Fibroblast of the aortic adventitia (primary cell): Measurements from ENCODE around the gene AFAP1. TPM values are rescaled to one million over a fixed set of nuclear protein-coding genes. Genes with fewer than 3 reads are reported as not detected.

Source experiments
- DNase-seq: peaks from one replicate; pipeline ENCODE4 v3.0.0-alpha.2; 2010; ENCODE audit warnings: low read depth
- H3K4me3 ChIP-seq: 2 replicates; pipeline ENCODE4 v1.5.1; 2011; ENCODE audit warnings: low read depth, mild to moderate bottlenecking, control low read depth, low read length, moderate library complexity
- CTCF ChIP-seq: IDR thresholded peaks from 2 replicates; pipeline ENCODE4 v1.5.1; 2011; ENCODE audit warnings: mild to moderate bottlenecking, low read length, control low read depth, inconsistent platforms; ENCODE audit not compliant: insufficient read depth
- total RNA-seq: library from RNA; depleted of rRNA; stranded (reverse); fragments of >200 nt; gene quantifications from 2 replicates; pipeline ENCODE4 v1.2.3, GENCODE V29; 2012; ENCODE audit warnings: low replicate concordance

The AFAP1 gene
- total RNA-seq, 1 donor: 66.0 TPM

- no peak overlapping the region for H3K4me3 ChIP-seq
- DNase-seq: no peak
- TF ChIP-seq CTCF: peak; percentile 63
Measured at GRCh38 chr4:7770224-7771050, 169.2 kb downstream of the AFAP1 start.

- no peak for DNase-seq
- no peak for TF ChIP-seq CTCF
- H3K4me3 ChIP-seq: no peak overlapping the region
Measured at GRCh38 chr4:7769396-7770223, 170.1 kb downstream of the AFAP1 start.

- DNase-seq: no peak
- no peak overlapping the region for H3K4me3 ChIP-seq
- no peak for TF ChIP-seq CTCF
Measured at GRCh38 chr4:7768736-7769135, 170.9 kb downstream of the AFAP1 start.

GRCh38 chr4:7767966-7768365 is 171.7 kb downstream of the AFAP1 start:
- no peak for TF ChIP-seq CTCF
- H3K4me3 ChIP-seq: no peak overlapping the region
- no peak for DNase-seq

- no peak for TF ChIP-seq CTCF
- DNase-seq: no peak
- H3K4me3 ChIP-seq: no peak overlapping the region
Measured at GRCh38 chr4:7767526-7767925, 172.1 kb downstream of the AFAP1 start.

- DNase-seq: no peak
- no peak overlapping the region for H3K4me3 ChIP-seq
- no peak for TF ChIP-seq CTCF
Measured at GRCh38 chr4:7766661-7767345, 172.9 kb downstream of the AFAP1 start.
